ENCODE measurements around the gene HOXA1. TPM values are rescaled to one million over a fixed set of nuclear protein-coding genes. Genes with fewer than 3 reads are reported as not detected.
A peak's percentile ranks its signal among the peaks of the same experiment; 100 is the strongest.

The HOXA1 gene
- total and polyA plus RNA-seq, 4 donors, result 0.06 to 0.37 (median 0.32) TPM

- ATAC-seq (ENCODE audit: insufficient read depth, low FRiP score) (peak; percentile 95), DNase-seq (peak; percentile 96 to 97 (median 96))
- H3K27ac ChIP-seq (ENCODE audit: low read depth in 1 of 2, low read length in 1 of 2), result peak within 1 kb of the TSS in 1 of 2 donors; percentile 95
- H3K9ac ChIP-seq (ENCODE audit: insufficient read depth in 1 of 2, low read length in 2 of 2), result peak within 1 kb of the TSS in 1 of 2 donors; percentile 92
- peaks cover 0 to 73% (median 10%) of the 10 kb centered on the region in 3 donors for H3K27me3 ChIP-seq (ENCODE audit: control insufficient read depth in 3 of 3, insufficient read depth in 3 of 3, low read length in 2 of 3)
- H3K4me3 ChIP-seq, result peak within 1 kb of the TSS; percentile 78
- H3K9me3 ChIP-seq (ENCODE audit: control insufficient read depth in 4 of 4, insufficient read depth in 3 of 4, low read length in 3 of 4), result no peaks in the 10 kb centered on the region
- H3K36me3 ChIP-seq (ENCODE audit: control insufficient read depth in 4 of 4, insufficient read depth in 4 of 4, low read length in 4 of 4), result peaks cover 0 to 25% (median 5%) of the 10 kb centered on the region in 4 donors
- peaks cover 4 to 86% (median 11%) of the 10 kb centered on the region in 5 donors for H3K4me1 ChIP-seq (ENCODE audit: control insufficient read depth in 5 of 5, insufficient read depth in 5 of 5, low read length in 5 of 5)
- TF ChIP-seq CTCF (IDR thresholded peaks at IDR 0.05; ENCODE audit: control extremely low read depth, extremely low read depth), result no peak
- 14 to 22% methylated on average over 63 to 67 of the region's 67 CpGs for WGBS, 2 donors
These were observed 35.0 kb upstream of the HOXA1 start, which contains the start of gene HOXA4 for GRCh38 chr7:27130540-27131389. TSS of gene HOXA4 (minus strand) at chr7:27130757. CDS start at chr7:27130733, 24 bp downstream.

GRCh38 chr7:27129729-27130539 is 34.1 kb upstream of the HOXA1 start:
- no peak for TF ChIP-seq CTCF (IDR thresholded peaks at IDR 0.05; ENCODE audit: control extremely low read depth, extremely low read depth)
- H3K9me3 ChIP-seq (ENCODE audit: control insufficient read depth in 4 of 4, insufficient read depth in 3 of 4, low read length in 3 of 4), result no peaks in the 10 kb centered on the region
- H3K27me3 ChIP-seq (ENCODE audit: control insufficient read depth in 3 of 3, insufficient read depth in 3 of 3, low read length in 2 of 3), result peaks cover 0 to 74% (median 10%) of the 10 kb centered on the region in 3 donors
- peak overlapping the region in 1 of 2 donors; percentile 95 for H3K27ac ChIP-seq (ENCODE audit: low read depth in 1 of 2, low read length in 1 of 2)
- WGBS, 2 donors, result 21 to 39% methylated on average over 56 to 72 of the region's 72 CpGs
- DNase-seq (peak in 1 of 3 donors; percentile 37), ATAC-seq (ENCODE audit: insufficient read depth, low FRiP score) (no peak)
- H3K36me3 ChIP-seq (ENCODE audit: control insufficient read depth in 4 of 4, insufficient read depth in 4 of 4, low read length in 4 of 4), result peaks cover 0 to 18% (median 8%) of the 10 kb centered on the region in 4 donors
- H3K9ac ChIP-seq (ENCODE audit: insufficient read depth in 1 of 2, low read length in 2 of 2), result peak overlapping the region in 1 of 2 donors; percentile 92
- peaks cover 4 to 86% (median 11%) of the 10 kb centered on the region in 5 donors for H3K4me1 ChIP-seq (ENCODE audit: control insufficient read depth in 5 of 5, insufficient read depth in 5 of 5, low read length in 5 of 5)
- H3K4me3 ChIP-seq, result peak overlapping the region; percentile 78

GRCh38 chr7:27128776-27129728 is 33.3 kb upstream of the HOXA1 start:
- Histone ChIP-seq H3K36me3 (ENCODE audit: control insufficient read depth in 4 of 4, insufficient read depth in 4 of 4, low read length in 4 of 4) (peaks cover 0 to 20% (median 9%) of the 10 kb centered on the region in 4 donors), H3K9me3 (ENCODE audit: control insufficient read depth in 4 of 4, insufficient read depth in 3 of 4, low read length in 3 of 4) (no peaks in the 10 kb centered on the region), H3K4me3 (peak overlapping the region; percentile 78), H3K27me3 (ENCODE audit: control insufficient read depth in 3 of 3, insufficient read depth in 3 of 3, low read length in 2 of 3) (peaks cover 0 to 76% (median 10%) of the 10 kb centered on the region in 3 donors), H3K9ac (ENCODE audit: insufficient read depth in 1 of 2, low read length in 2 of 2) (peak overlapping the region in 1 of 2 donors; percentile 92), H3K4me1 (ENCODE audit: control insufficient read depth in 5 of 5, insufficient read depth in 5 of 5, low read length in 5 of 5) (peaks cover 4 to 86% (median 11%) of the 10 kb centered on the region in 5 donors), H3K27ac (ENCODE audit: low read depth in 1 of 2, low read length in 1 of 2) (peak overlapping the region in 1 of 2 donors; percentile 95)
- ATAC-seq (ENCODE audit: insufficient read depth, low FRiP score), result no peak
- 41 to 57% methylated on average over 28 of the region's 28 CpGs for WGBS, 2 donors
- DNase-seq, result peak in 1 of 3 donors; percentile 43
- TF ChIP-seq CTCF (IDR thresholded peaks at IDR 0.05; ENCODE audit: control extremely low read depth, extremely low read depth), result no peak

Measured in lung (tissue), 12 donors.